GM23338 (cell line): ENCODE measurements around the gene SAC3D1. TPM values are rescaled to one million over a fixed set of nuclear protein-coding genes. Genes with fewer than 3 reads are reported as not detected.

Source experiments
- ATAC-seq: fragments of 200-7000 bp; cut with Tn5 transposase; 3 replicates; pipeline ENCODE4 v1.9.1; 2020
- DNase-seq: peaks from one replicate; pipeline ENCODE4 v3.0.0-alpha.2; 2015; ENCODE audit warnings: low spot score
- H2AFZ ChIP-seq: fragments of 200-600 bp; sonication (generic); 2 replicates; pipeline ENCODE4 v1.8.0; 2016; ENCODE audit warnings: antibody characterized with exemption, mild to moderate bottlenecking, moderate library complexity
- H3F3A ChIP-seq: fragments of 200-600 bp; sonication (generic); replicated peaks from 2 replicates; pipeline ENCODE4 v1.8.0; 2017; ENCODE audit warnings: antibody characterized with exemption, mixed run types, low read depth
- H3K27ac ChIP-seq: fragments of 200-600 bp; sonication (generic); 2 replicates; pipeline ENCODE4 v1.6.1; 2016; ENCODE audit warnings: low read depth
- H3K27me3 ChIP-seq: fragments of 200-600 bp; sonication (generic); 2 replicates; pipeline ENCODE4 v1.8.0; 2016; ENCODE audit warnings: mild to moderate bottlenecking, mixed run types, moderate library complexity; ENCODE audit not compliant: insufficient read depth
- H3K36me3 ChIP-seq: fragments of 200-600 bp; sonication (generic); 2 replicates; pipeline ENCODE4 v1.8.0; 2016; ENCODE audit warnings: mild to moderate bottlenecking; ENCODE audit not compliant: insufficient read depth
- H3K4me1 ChIP-seq: fragments of 200-600 bp; sonication (generic); 2 replicates; pipeline ENCODE4 v1.8.0; 2016; ENCODE audit warnings: mild to moderate bottlenecking, moderate library complexity; ENCODE audit not compliant: insufficient read depth
- H3K4me2 ChIP-seq: fragments of 200-600 bp; sonication (generic); 2 replicates; pipeline ENCODE4 v1.7.1; 2017; ENCODE audit warnings: mixed run types
- H3K4me3 ChIP-seq: fragments of 200-600 bp; sonication (generic); 2 replicates; pipeline ENCODE4 v1.6.1; 2016; ENCODE audit warnings: mixed run types
- H3K79me2 ChIP-seq: fragments of 200-600 bp; sonication (generic); replicated peaks from 2 replicates; pipeline ENCODE4 v1.8.0; 2017; ENCODE audit warnings: mild to moderate bottlenecking; ENCODE audit not compliant: insufficient read depth
- H3K9me2 ChIP-seq: fragments of 200-600 bp; sonication (generic); 2 replicates; pipeline ENCODE4 v1.8.0; 2017; ENCODE audit not compliant: insufficient read depth
- H4K20me1 ChIP-seq: fragments of 200-600 bp; sonication (generic); replicated peaks from 2 replicates; pipeline ENCODE4 v1.8.0; 2017; ENCODE audit warnings: mild to moderate bottlenecking; ENCODE audit not compliant: insufficient read depth
- H3K27ac Mint-ChIP-seq: 2 replicates; pipeline ENCODE4 v1.8.0; 2020; ENCODE audit warnings: inconsistent platforms, mild to moderate bottlenecking, moderate library complexity, mixed read lengths
- H3K27me3 Mint-ChIP-seq: 3 replicates; pipeline ENCODE4 v1.8.0; 2022; ENCODE audit warnings: low read depth, mild to moderate bottlenecking, moderate library complexity, mixed read lengths, inconsistent platforms; ENCODE audit not compliant: insufficient read depth, poor library complexity
- H3K36me3 Mint-ChIP-seq: 3 replicates; pipeline ENCODE4 v1.8.0; 2021; ENCODE audit warnings: low read depth, mild to moderate bottlenecking, inconsistent platforms, moderate library complexity, mixed read lengths
- H3K4me1 Mint-ChIP-seq: 3 replicates; pipeline ENCODE4 v1.8.0; 2020; ENCODE audit warnings: mild to moderate bottlenecking, inconsistent platforms, mixed read lengths
- H3K4me3 Mint-ChIP-seq: 3 replicates; pipeline ENCODE4 v1.8.0; 2021; ENCODE audit warnings: moderate library complexity, mild to moderate bottlenecking, inconsistent platforms, mixed read lengths
- H3K9me3 Mint-ChIP-seq: 3 replicates; pipeline ENCODE4 v1.8.0; 2020; ENCODE audit warnings: moderate library complexity, mild to moderate bottlenecking, inconsistent platforms, mixed read lengths
- CREB1 ChIP-seq: fragments of 250-450 bp; sonication (Bioruptor Pico); IDR thresholded peaks from 2 replicates; pipeline ENCODE4 v1.5.0; 2020; ENCODE audit warnings: low read depth, mild to moderate bottlenecking, moderate library complexity
- CTCF ChIP-seq, 2 experiments: fragments of 200-600 bp in 1 of 2; sonication (generic) in 1 of 2; conservative IDR thresholded peaks; 2 replicates each; pipeline versions ENCODE4 v1.5.1 to v1.6.1; 2016 to 2017; ENCODE audit warnings: antibody characterized with exemption in 2 of 2, low read depth in 2 of 2, mild to moderate bottlenecking in 2 of 2, moderate library complexity in 1 of 2
- EZH2phosphoT487 ChIP-seq: fragments of 200-600 bp; sonication (generic); IDR thresholded peaks from one replicate; pipeline ENCODE4 v1.8.1; 2018; ENCODE audit warnings: antibody characterized with exemption; ENCODE audit not compliant: unreplicated experiment
- POLR2AphosphoS5 ChIP-seq: IDR thresholded peaks from 2 replicates; pipeline ENCODE4 v1.6.1; 2016; ENCODE audit warnings: antibody characterized with exemption, low read depth
- STAT1 ChIP-seq: IDR thresholded peaks from one replicate; pipeline ENCODE4 v1.6.1; 2016; ENCODE audit warnings: antibody characterized with exemption; ENCODE audit not compliant: unreplicated experiment
- ZNF114 ChIP-seq: fragments of 250-450 bp; sonication (Bioruptor Pico); IDR thresholded peaks from 2 replicates; pipeline ENCODE4 v1.5.0; 2020; ENCODE audit warnings: mild to moderate bottlenecking, moderate library complexity
- polyA plus RNA-seq: library from polyadenylated mRNA; unstranded; fragments of >200 nt; fragmentation: Nextera tagmentation; extraction: Ambion mirVana; gene quantifications from 2 replicates; pipeline ENCODE4 v1.2.1, GENCODE V29; 2016
- total RNA-seq: library from RNA; depleted of rRNA; stranded (reverse); fragments of >200 nt; shearing (Covaris generic); gene quantifications from 2 replicates; pipeline ENCODE4 v1.2.3, GENCODE V29; 2014
- TF ChIP-seq, protein P1 (sequence below): IDR thresholded peaks from one replicate; pipeline ENCODE4 v1.6.1; 2018; ENCODE audit warnings: antibody characterized with exemption; ENCODE audit not compliant: unreplicated experiment
- TF ChIP-seq, protein P2 (sequence below): fragments of 250-450 bp; sonication (Bioruptor Pico); IDR thresholded peaks from 2 replicates; pipeline ENCODE4 v1.5.0; 2020; ENCODE audit warnings: mild to moderate bottlenecking, moderate library complexity

Gene SAC3D1
- total and polyA plus RNA-seq, 2 experiments from 2014 or later = 21.6 to 30.3 TPM

- TF ChIP-seq, protein P1, sequence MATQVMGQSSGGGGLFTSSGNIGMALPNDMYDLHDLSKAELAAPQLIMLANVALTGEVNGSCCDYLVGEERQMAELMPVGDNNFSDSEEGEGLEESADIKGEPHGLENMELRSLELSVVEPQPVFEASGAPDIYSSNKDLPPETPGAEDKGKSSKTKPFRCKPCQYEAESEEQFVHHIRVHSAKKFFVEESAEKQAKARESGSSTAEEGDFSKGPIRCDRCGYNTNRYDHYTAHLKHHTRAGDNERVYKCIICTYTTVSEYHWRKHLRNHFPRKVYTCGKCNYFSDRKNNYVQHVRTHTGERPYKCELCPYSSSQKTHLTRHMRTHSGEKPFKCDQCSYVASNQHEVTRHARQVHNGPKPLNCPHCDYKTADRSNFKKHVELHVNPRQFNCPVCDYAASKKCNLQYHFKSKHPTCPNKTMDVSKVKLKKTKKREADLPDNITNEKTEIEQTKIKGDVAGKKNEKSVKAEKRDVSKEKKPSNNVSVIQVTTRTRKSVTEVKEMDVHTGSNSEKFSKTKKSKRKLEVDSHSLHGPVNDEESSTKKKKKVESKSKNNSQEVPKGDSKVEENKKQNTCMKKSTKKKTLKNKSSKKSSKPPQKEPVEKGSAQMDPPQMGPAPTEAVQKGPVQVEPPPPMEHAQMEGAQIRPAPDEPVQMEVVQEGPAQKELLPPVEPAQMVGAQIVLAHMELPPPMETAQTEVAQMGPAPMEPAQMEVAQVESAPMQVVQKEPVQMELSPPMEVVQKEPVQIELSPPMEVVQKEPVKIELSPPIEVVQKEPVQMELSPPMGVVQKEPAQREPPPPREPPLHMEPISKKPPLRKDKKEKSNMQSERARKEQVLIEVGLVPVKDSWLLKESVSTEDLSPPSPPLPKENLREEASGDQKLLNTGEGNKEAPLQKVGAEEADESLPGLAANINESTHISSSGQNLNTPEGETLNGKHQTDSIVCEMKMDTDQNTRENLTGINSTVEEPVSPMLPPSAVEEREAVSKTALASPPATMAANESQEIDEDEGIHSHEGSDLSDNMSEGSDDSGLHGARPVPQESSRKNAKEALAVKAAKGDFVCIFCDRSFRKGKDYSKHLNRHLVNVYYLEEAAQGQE = no peak
These were observed 18.5 kb downstream of the SAC3D1 start (continued) for GRCh38 chr11:65059523-65059922.

DNA sequence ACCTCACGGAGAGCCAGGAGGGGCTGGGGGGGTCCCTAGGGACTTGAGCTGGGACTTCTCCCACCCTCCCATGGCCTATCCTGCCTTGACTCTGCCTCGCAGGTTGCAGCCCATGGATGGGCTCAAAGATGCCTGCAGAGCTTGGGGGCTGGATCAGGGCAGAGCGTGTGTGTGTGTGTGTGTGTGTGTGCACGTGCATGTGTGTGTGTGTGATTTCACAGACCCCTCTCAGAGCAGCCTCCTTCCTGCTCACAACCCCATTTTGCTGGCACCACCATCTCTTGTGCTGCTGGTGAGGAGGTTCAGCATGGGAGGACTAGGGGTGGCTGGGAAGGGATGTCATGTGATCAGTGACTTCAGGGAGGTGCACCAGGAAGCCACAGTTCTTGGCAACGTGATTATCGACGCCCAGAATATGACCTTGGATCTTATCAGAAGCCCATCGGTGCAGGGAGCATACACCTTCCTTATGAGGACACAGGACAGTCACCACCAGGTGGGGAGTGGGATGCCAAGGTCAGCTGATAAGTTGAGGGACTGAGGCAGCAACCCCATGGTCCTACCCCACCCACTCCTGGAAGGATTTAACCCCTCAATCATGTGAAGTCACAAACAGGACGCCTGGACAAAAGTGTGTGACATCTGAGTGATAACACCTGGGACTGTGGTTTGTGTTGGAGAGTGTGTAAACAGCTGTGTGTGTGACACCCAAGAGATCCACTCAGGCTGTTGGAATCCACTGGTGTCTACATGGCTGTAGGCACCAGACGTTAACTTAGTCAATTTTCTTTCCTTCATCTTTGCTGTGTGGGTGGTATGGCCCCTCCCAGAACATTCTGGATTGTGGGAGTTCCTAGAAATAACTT is 19.2 kb downstream of the SAC3D1 start:
- no peaks in the 10 kb centered on the region for H3K36me3 ChIP-seq
- no peak overlapping the region for H3K4me2 ChIP-seq
- H3K4me1 Mint-ChIP-seq = peaks cover 5% of the 10 kb centered on the region
- no peaks in the 10 kb centered on the region for H3K27me3 ChIP-seq
- H3K4me3 Mint-ChIP-seq = no peak overlapping the region
- no peaks in the 10 kb centered on the region for H4K20me1 ChIP-seq
- H3K36me3 Mint-ChIP-seq = no peaks in the 10 kb centered on the region
- H3K4me3 ChIP-seq = no peak overlapping the region
- H3K4me1 ChIP-seq = no peaks in the 10 kb centered on the region
- ATAC-seq = no peak
- H3K27ac ChIP-seq = no peak overlapping the region
- H3K27ac Mint-ChIP-seq = no peak overlapping the region
- peaks cover 9% of the 10 kb centered on the region for H3K27me3 Mint-ChIP-seq
- H3K9me3 Mint-ChIP-seq = no peaks in the 10 kb centered on the region
- H2AFZ ChIP-seq = no peak overlapping the region
- DNase-seq = no peak
- H3K9me2 ChIP-seq = no peaks in the 10 kb centered on the region
- no peaks in the 10 kb centered on the region for H3K79me2 ChIP-seq
- H3F3A ChIP-seq = no peaks in the 10 kb centered on the region
- no peak for TF ChIP-seq STAT1
- TF ChIP-seq, protein P2, sequence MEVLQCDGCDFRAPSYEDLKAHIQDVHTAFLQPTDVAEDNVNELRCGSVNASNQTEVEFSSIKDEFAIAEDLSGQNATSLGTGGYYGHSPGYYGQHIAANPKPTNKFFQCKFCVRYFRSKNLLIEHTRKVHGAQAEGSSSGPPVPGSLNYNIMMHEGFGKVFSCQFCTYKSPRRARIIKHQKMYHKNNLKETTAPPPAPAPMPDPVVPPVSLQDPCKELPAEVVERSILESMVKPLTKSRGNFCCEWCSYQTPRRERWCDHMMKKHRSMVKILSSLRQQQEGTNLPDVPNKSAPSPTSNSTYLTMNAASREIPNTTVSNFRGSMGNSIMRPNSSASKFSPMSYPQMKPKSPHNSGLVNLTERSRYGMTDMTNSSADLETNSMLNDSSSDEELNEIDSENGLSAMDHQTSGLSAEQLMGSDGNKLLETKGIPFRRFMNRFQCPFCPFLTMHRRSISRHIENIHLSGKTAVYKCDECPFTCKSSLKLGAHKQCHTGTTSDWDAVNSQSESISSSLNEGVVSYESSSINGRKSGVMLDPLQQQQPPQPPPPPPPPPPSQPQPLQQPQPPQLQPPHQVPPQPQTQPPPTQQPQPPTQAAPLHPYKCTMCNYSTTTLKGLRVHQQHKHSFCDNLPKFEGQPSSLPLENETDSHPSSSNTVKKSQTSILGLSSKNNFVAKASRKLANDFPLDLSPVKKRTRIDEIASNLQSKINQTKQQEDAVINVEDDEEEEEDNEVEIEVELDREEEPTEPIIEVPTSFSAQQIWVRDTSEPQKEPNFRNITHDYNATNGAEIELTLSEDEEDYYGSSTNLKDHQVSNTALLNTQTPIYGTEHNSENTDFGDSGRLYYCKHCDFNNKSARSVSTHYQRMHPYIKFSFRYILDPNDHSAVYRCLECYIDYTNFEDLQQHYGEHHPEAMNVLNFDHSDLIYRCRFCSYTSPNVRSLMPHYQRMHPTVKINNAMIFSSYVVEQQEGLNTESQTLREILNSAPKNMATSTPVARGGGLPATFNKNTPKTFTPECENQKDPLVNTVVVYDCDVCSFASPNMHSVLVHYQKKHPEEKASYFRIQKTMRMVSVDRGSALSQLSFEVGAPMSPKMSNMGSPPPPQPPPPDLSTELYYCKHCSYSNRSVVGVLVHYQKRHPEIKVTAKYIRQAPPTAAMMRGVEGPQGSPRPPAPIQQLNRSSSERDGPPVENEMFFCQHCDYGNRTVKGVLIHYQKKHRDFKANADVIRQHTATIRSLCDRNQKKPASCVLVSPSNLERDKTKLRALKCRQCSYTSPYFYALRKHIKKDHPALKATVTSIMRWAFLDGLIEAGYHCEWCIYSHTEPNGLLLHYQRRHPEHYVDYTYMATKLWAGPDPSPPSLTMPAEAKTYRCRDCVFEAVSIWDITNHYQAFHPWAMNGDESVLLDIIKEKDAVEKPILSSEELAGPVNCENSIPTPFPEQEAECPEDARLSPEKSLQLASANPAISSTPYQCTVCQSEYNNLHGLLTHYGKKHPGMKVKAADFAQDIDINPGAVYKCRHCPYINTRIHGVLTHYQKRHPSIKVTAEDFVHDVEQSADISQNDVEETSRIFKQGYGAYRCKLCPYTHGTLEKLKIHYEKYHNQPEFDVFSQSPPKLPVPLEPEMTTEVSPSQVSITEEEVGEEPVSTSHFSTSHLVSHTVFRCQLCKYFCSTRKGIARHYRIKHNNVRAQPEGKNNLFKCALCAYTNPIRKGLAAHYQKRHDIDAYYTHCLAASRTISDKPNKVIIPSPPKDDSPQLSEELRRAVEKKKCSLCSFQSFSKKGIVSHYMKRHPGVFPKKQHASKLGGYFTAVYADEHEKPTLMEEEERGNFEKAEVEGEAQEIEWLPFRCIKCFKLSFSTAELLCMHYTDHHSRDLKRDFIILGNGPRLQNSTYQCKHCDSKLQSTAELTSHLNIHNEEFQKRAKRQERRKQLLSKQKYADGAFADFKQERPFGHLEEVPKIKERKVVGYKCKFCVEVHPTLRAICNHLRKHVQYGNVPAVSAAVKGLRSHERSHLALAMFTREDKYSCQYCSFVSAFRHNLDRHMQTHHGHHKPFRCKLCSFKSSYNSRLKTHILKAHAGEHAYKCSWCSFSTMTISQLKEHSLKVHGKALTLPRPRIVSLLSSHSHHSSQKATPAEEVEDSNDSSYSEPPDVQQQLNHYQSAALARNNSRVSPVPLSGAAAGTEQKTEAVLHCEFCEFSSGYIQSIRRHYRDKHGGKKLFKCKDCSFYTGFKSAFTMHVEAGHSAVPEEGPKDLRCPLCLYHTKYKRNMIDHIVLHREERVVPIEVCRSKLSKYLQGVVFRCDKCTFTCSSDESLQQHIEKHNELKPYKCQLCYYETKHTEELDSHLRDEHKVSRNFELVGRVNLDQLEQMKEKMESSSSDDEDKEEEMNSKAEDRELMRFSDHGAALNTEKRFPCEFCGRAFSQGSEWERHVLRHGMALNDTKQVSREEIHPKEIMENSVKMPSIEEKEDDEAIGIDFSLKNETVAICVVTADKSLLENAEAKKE (CRISPR knock-in tag) = no peak
- no peak for TF ChIP-seq EZH2phosphoT487
- no peak for TF ChIP-seq CTCF (conservative IDR thresholded peaks at IDR 0.05; ENCODE audit: low read depth in 2 of 2)
- no peak for TF ChIP-seq CREB1 (CRISPR knock-in tag)
- TF ChIP-seq POLR2AphosphoS5 = no peak
- TF ChIP-seq, protein P1 = no peak
- TF ChIP-seq ZNF114 (CRISPR knock-in tag) = no peak
